Stimulated activated CD8-positive, alpha-beta memory T cell treated with anti-CD3 and anti-CD28 coated beads, Interleukin-2, amount 100 ng/mL, for 1 hour (primary cell): Measurements from ENCODE around the gene MFSD6L.
A peak's percentile ranks its signal among the peaks of the same experiment; 100 is the strongest.

Experiments used
- DNase-seq, 2 donors: peaks; one replicate each; pipeline ENCODE4 v3.0.0-alpha.2; 2020; ENCODE audit warnings: low read depth in 2 of 2

MFSD6L gene

DNA sequence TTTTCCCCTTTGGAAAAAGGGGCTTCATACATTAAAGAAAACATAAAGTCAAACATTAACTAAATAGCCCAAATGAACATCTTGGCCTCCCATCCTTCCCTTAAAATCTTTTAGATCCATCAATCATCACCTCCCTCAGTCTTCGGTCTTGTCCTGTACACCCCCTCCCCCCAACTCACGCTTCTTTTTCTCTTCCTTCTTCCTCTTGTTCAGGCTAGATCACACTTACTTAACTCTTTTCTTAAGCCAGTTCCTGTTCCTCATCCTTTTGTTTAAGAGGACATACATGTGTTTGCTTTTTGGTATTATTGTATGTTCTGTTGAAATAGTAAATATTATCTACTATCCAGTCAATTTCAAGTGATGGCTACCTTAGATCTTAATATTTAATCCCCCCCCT, 5.5 kb downstream of the MFSD6L start:
- no peak for DNase-seq

DNA sequence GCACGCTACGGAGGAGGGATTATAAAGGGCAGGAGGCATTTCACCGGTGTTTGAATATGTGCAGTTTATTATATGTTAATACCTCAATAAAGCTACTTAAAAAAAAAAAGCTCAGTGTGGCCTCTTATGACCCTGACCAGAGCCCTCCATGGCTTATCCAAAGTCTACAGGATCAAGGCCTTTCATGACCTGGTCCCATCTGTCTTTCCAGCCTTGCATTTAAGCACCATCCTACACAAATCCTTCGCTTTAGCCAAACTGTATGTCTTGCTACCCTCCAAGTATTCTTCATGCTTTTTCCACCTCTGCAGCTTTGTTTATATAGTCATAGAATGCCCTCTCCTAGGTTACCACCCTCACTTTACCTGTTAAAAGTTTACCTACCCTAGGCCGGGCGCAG, 6.5 kb downstream of the MFSD6L start:
- no peak for DNase-seq

- DNase-seq: no peak
Observed at GRCh38 chr17:8791910-8792270, 7.3 kb downstream of the MFSD6L start.

DNA sequence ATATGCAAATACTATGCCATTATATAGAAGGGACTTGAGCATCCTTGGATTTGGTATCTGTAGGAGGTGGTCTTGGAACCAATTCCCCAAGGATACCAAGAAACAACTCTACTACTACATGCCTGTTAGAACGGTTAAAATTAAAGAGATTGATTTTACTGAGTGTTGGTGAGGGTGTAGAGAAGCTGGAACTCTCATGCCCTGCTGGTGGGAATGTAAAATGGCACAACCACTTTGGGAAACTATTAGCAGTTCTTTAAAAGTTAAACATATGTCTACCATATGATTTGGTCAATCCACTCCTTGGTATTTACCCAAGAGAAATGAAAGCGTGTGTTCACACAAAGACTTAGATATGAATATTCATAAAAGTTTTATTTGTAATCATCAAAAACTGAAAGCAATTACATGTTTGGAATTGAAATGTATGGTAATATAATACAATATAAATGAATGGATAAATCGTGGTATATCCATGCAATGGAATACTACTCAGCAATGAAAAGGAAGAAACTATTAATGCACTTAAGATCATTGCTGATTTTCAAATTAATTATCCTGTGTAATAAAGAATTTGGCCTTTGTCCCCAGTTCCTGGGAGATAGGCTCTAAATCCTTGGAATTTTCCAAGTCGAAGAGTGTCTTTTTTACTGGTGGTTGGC, 7.8 kb downstream of the MFSD6L start:
- DNase-seq: no peak

DNA sequence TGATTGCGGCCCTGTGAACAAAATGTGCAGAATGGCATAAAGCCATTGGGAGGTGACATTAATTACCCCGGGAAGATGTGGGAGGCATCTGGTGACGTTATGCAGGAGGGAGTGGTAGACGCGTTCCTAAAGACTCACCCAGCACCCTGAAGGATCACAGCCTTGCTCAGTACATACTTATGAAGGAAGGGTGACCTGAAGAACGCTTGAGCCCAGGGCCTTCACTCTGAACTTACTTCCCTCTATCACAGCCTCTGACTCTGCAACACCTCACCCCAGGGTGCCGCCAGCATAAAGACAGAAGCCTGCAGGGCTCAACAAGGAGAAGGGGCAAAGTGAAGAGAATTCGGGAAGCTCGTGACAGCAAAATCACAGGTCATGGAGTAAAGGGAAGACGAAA, 9.4 kb downstream of the MFSD6L start:
- DNase-seq: no peak

- no peak for DNase-seq
Observed at GRCh38 chr17:8788998-8789397, 10.2 kb downstream of the MFSD6L start.

GRCh38 chr17:8785547-8786413, 13.4 kb downstream of the MFSD6L start:
- peak; percentile 26 to 28 for DNase-seq

DNA sequence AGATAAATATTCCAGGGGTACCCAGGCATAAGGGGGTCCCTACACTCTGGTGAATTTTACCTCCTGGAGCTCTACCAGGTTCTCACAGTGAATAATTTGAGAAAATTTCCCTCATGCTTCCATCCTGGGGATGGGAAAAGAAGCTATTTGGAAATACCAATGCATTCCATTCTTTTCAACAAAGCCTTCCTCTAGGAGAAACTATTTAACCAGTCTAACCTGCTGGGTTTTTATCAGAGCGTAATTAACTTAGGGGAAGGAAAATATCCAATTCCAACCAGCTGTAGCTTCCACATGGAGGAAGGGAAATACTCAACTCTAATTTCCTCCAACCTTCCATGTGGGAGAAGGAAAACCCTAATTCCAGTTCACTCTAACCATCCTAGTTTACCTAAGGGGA, 17.0 kb downstream of the MFSD6L start:
- DNase-seq: no peak

GRCh38 chr17:8781776-8782175, 17.4 kb downstream of the MFSD6L start:
- no peak for DNase-seq

- no peak for DNase-seq
Observed at GRCh38 chr17:8776881-8777280, 22.3 kb downstream of the MFSD6L start.

DNA sequence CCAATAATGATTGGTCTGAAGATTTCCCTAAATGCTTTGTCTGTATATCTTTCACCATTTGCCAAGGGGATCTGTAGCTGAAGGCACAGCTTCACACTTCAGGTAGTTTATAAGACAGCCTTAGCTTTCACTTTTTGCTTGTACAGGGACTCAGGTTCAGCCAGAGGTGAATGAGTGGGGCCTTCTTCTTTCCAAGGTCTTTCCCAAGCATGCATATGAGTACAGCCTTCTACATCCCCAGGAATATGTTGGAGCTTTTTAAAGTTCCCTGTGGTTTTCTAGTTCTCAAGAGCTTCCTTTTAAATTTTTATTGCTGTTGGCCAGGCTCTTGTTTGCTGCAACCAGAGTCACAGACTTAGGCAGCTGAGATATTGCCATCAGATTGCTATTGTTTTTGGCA, 22.9 kb downstream of the MFSD6L start:
- DNase-seq: no peak

GRCh38 chr17:8766731-8767130, 32.4 kb downstream of the MFSD6L start:
- no peak for DNase-seq

- DNase-seq: no peak
Observed at GRCh38 chr17:8762012-8762411, 37.2 kb downstream of the MFSD6L start.

DNA sequence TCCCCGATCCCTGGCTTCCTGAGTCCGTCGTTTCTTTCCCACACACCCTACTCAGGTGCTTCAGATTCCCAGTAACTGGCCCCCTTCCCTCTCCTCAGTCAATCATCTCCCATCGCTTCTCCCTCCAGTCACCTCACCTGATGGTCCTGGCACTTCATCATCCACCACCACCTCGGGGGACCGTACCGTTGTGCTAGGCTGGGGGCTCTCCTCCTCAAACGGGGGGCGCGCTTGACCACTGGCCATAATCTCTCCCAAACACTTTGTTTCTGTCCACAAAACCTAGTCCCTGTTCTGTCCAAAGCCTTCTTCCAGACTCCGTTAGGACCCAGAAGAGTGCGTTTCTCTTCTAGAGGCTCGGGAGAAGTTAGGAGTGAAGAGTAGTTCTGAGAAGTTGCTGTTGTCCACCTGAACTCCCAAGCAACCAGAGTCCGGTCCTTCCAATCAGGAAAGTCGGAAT, 41.0 kb downstream of the MFSD6L start, which contains the start of gene SPDYE4:
TSS of gene SPDYE4 (minus strand) at position 410 of the 460 bp plus-strand sequence. CDS start at position 246, 164 bp downstream.
- no peak for DNase-seq

DNA sequence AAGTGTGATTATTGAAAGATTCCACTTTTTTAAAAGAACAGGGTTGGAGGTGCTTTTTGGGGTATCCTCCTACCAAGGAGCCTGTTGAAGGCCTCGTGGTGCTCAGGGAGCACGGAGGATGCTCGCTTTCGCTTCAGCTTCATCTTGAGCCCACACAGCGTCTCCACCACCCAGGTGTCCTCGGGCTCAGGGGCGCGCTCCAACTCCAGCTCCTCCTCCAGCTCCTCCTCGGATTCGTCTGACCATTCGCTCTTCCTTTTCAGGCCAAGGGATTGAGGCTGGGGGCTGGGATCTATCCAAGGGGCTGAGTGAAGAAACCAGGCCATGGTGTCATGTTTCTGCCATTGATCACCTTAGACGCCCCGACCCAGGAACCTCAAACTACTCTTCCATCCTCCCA, 42.0 kb downstream of the MFSD6L start:
- DNase-seq: no peak

- no peak for DNase-seq
Observed at GRCh38 chr17:8755590-8756255, 43.4 kb downstream of the MFSD6L start.

DNA sequence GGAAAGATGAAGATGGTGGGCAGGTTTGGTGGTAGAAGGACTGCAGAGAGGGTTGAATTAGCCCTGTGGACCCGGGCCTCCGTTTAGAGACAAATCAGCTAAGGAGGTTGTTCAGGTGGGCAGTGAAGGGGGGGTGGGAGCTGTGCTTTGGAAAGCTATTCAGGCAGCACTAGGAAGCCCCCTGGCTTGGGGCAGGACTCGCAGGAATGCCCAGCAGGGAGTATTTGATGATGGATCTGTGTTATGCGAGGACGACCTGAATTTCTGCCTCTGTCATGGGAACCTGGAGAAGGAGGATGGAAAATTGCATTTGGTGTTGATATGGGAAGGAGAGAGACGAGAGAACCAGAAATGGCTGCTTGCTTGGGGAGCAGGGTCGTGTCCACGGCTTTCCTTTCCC, 44.3 kb downstream of the MFSD6L start:
- DNase-seq: no peak

DNA sequence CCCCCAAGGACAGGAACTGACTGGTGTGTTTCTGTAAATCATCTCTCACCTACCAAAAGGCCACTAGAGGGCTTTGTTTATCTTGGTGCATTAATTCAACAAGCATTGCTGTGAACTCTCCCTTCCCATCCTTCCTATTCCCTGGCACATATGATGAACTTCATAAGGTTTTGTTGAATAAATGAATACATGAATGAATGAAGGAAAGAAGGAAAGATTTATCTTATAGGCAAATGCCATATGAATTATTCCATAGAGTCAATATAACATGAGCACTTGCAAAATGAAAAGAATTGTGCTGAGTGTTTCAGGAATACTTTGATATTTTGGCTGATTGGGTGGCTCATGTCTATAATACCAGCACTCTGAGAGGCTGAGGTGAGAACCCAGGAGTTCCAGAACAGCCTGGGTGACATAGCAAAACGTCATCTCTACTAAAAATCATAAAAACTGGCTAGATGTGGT, 45.2 kb downstream of the MFSD6L start:
- no peak for DNase-seq

DNA sequence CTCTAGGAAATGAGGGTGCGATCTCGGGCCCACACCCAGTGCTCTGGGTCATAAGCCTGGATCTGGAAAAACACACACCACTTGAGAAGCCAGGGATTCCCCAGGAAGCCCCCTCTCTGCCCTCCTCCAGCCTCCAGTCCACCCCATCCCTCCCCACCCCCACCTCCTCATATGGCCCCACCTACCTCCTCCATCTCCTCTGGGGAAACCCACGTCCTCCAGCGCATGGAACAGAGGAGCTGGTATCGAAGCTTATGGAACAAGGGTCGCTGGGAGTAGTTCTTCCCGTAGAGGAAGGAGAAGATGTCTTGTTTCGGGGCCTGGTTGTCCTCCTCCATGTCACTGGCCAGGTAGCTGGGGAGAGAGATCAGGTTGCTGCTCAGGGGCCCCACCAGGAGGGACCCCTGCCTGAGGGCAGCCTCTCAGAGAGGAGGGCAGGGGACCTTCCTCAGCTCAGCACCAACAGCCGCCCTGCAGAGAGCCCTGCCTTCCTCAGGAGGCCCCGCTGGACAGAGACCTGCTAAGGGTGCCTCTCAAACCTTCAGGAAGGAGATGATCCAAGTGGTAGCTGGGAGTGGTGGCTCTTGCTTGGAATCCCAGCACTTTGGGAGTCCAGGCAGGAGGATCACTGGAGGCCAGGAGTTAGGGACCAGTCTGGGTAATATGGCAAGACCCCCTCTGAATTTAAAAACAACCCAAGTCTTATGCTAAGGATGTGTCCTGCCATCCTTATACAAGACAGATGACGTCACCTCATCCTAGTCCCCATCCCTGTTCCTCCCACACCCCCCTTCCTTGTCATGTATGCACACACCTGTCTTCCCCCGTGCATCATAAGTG, 45.8 kb downstream of the MFSD6L start:
- DNase-seq: no peak

- DNase-seq: no peak
Observed at GRCh38 chr17:8749616-8750015, 49.5 kb downstream of the MFSD6L start.

GRCh38 chr17:8747742-8748141, 51.4 kb downstream of the MFSD6L start:
- no peak for DNase-seq
